H1 (cell line): Measurements from ENCODE around the gene SLC2A11. TPM values are rescaled to one million over a fixed set of nuclear protein-coding genes. Genes with fewer than 3 reads are reported as not detected.
A peak's percentile ranks its signal among the peaks of the same experiment; 100 is the strongest.

Experiments used
- CTCF ChIA-PET: fragments of 300-600 bp; sonication (Branson Sonifier 250); formaldehyde crosslinking; loops from one replicate; lab custom pipeline; 2021; ENCODE audit not compliant: partially characterized antibody; lab: Charles Lee
- POLR2A ChIA-PET: fragments of 300-600 bp; sonication (Branson Sonifier 250); formaldehyde crosslinking; loops from one replicate; lab custom pipeline; 2021; ENCODE audit warnings: inconsistent platforms; ENCODE audit not compliant: partially characterized antibody; lab: Charles Lee
- DNase-seq, 2 experiments: peaks; one replicate each; pipeline versions ENCODE4 v3.0.0 to v3.0.0-alpha.2; 2010 to 2022; ENCODE audit warnings: low spot score in 2 of 2, low read depth in 1 of 2, mixed read lengths in 1 of 2
- FAIRE-seq: peaks from 2 replicates; lab custom pipeline; 2011; peaks lifted over from hg19 to GRCh38; lab: Jason Lieb, UNC
- H2AFZ ChIP-seq: 2 replicates; pipeline ENCODE4 v1.8.1; 2012; ENCODE audit warnings: low read length, inconsistent platforms
- H2AK5ac ChIP-seq: 2 replicates; pipeline ENCODE4 v1.6.1; 2013; ENCODE audit warnings: low read depth, low read length
- H2BK120ac ChIP-seq: replicated peaks from 2 replicates; pipeline ENCODE3; 2013; ENCODE audit warnings: low read depth, low read length, inconsistent platforms
- H2BK12ac ChIP-seq: 2 replicates; pipeline ENCODE4 v1.6.1; 2013; ENCODE audit warnings: low read depth, low read length
- H2BK15ac ChIP-seq: 2 replicates; pipeline ENCODE4 v1.6.1; 2013; ENCODE audit warnings: low read length
- H2BK20ac ChIP-seq: 2 replicates; pipeline ENCODE4 v1.6.1; 2013; ENCODE audit warnings: low read length
- H2BK5ac ChIP-seq: 2 replicates; pipeline ENCODE4 v1.6.1; 2013; ENCODE audit warnings: low read depth, low read length
- H3K14ac ChIP-seq: 2 replicates; pipeline ENCODE4 v1.6.1; 2013; ENCODE audit warnings: inconsistent platforms; ENCODE audit not compliant: insufficient read length
- H3K18ac ChIP-seq: 2 replicates; pipeline ENCODE4 v1.6.1; 2013; ENCODE audit warnings: low read length; ENCODE audit errors: extremely low read depth
- H3K23ac ChIP-seq: 2 replicates; pipeline ENCODE4 v1.6.1; 2013; ENCODE audit warnings: inconsistent platforms; ENCODE audit not compliant: insufficient read length
- H3K23me2 ChIP-seq: 2 replicates; pipeline ENCODE4 v1.6.1; 2013; ENCODE audit warnings: low read depth, low read length
- H3K27ac ChIP-seq: 2 replicates; pipeline ENCODE4 v1.6.1; 2011; ENCODE audit warnings: low read depth, low read length, inconsistent platforms
- H3K27me3 ChIP-seq, 4 experiments: replicated peaks in 1 of 4; 1 replicate in 1 of 4; 2 replicates in 3 of 4; pipeline versions ENCODE4 v1.6.1 to v1.8.1; 2011 to 2013; ENCODE audit warnings: low read length in 3 of 4, mild to moderate bottlenecking in 3 of 4, inconsistent platforms in 2 of 4, mixed read lengths in 2 of 4, moderate library complexity in 1 of 4; ENCODE audit not compliant: control insufficient read depth in 3 of 4, insufficient read depth in 3 of 4; ENCODE audit errors: extremely low read depth in 1 of 4
- H3K36me3 ChIP-seq, 4 experiments: 2 replicates each; pipeline versions ENCODE4 v1.6.1 to v1.8.1; 2011 to 2013; ENCODE audit warnings: mild to moderate bottlenecking in 4 of 4, low read length in 3 of 4, moderate library complexity in 2 of 4, control low read depth in 1 of 4, inconsistent platforms in 1 of 4; ENCODE audit not compliant: insufficient read depth in 4 of 4, control insufficient read depth in 2 of 4
- H3K4ac ChIP-seq: replicated peaks from 2 replicates; pipeline ENCODE3; 2013; ENCODE audit warnings: low read length, low read depth, mixed read lengths, inconsistent platforms; ENCODE audit not compliant: insufficient read length
- H3K4me1 ChIP-seq, 4 experiments: replicated peaks in 1 of 4; 1 replicate in 1 of 4; 2 replicates in 3 of 4; pipeline versions ENCODE4 v1.6.1 to v1.8.1; 2011 to 2013; ENCODE audit warnings: low read length in 3 of 4, inconsistent platforms in 2 of 4, mixed read lengths in 1 of 4; ENCODE audit not compliant: insufficient read depth in 4 of 4, control insufficient read depth in 3 of 4
- H3K4me2 ChIP-seq, 2 experiments: 2 replicates each; pipeline versions ENCODE4 v1.6.1 to v1.8.1; 2011 to 2013; ENCODE audit warnings: low read depth in 2 of 2, low read length in 2 of 2, control low read depth in 1 of 2, inconsistent platforms in 1 of 2, mild to moderate bottlenecking in 1 of 2; ENCODE audit not compliant: insufficient read depth in 1 of 2
- H3K4me3 ChIP-seq, 4 experiments: fragments of 200-600, 300-600 bp in 1 of 4; sonication (generic), shearing (Covaris generic), sonication (Bioruptor Twin) in 1 of 4; 2 replicates each; pipeline versions ENCODE4 v1.5.1 to v1.8.1; 2011 to 2016; ENCODE audit warnings: low read length in 4 of 4, low read depth in 3 of 4, control low read depth in 2 of 4, inconsistent platforms in 2 of 4, mild to moderate bottlenecking in 2 of 4, mixed read lengths in 1 of 4, moderate library complexity in 1 of 4; ENCODE audit not compliant: insufficient read depth in 2 of 4; ENCODE audit errors: extremely low read depth in 1 of 4
- H3K56ac ChIP-seq: replicated peaks from 2 replicates; pipeline ENCODE3; 2013; ENCODE audit warnings: low read depth, mild to moderate bottlenecking, mixed read lengths, low read length, inconsistent platforms; ENCODE audit not compliant: insufficient read length
- H3K79me1 ChIP-seq: 2 replicates; pipeline ENCODE4 v1.6.1; 2013; ENCODE audit warnings: low read depth, low read length, control low read depth
- H3K79me2 ChIP-seq, 2 experiments: 2 replicates each; pipeline versions ENCODE4 v1.6.1 to v1.8.1; 2012 to 2013; ENCODE audit warnings: low read length in 2 of 2, mild to moderate bottlenecking in 2 of 2, inconsistent platforms in 1 of 2; ENCODE audit not compliant: insufficient read depth in 2 of 2, control insufficient read depth in 1 of 2
- H3K9ac ChIP-seq, 4 experiments: replicated peaks in 1 of 4; 1 replicate in 1 of 4; 2 replicates in 3 of 4; pipeline versions ENCODE4 v1.6.1 to v1.8.1; 2011 to 2013; ENCODE audit warnings: low read depth in 3 of 4, low read length in 3 of 4, control low read depth in 2 of 4, mild to moderate bottlenecking in 2 of 4, moderate library complexity in 2 of 4, inconsistent platforms in 1 of 4; ENCODE audit errors: extremely low read depth in 1 of 4
- H3K9me3 ChIP-seq, 2 experiments: 2 replicates each; pipeline versions ENCODE4 v1.6.1 to v1.8.1; 2012 to 2013; ENCODE audit warnings: mild to moderate bottlenecking in 2 of 2, moderate library complexity in 2 of 2, control low read depth in 1 of 2, inconsistent platforms in 1 of 2, low read depth in 1 of 2, low read length in 1 of 2, mixed read lengths in 1 of 2; ENCODE audit not compliant: insufficient read depth in 2 of 2
- H4K20me1 ChIP-seq, 2 experiments: replicated peaks in 1 of 2; 2 replicates each; pipeline versions ENCODE3 to v1.8.1; 2011 to 2013; ENCODE audit warnings: inconsistent platforms in 2 of 2, low read length in 2 of 2, mild to moderate bottlenecking in 1 of 2; ENCODE audit not compliant: insufficient read depth in 2 of 2, control insufficient read depth in 1 of 2
- H4K5ac ChIP-seq: 2 replicates; pipeline ENCODE4 v1.6.1; 2013; ENCODE audit warnings: low read length, low read depth, mixed read lengths, inconsistent platforms; ENCODE audit not compliant: insufficient read length
- H4K8ac ChIP-seq: 2 replicates; pipeline ENCODE4 v1.8.0; 2013; ENCODE audit warnings: mild to moderate bottlenecking, moderate library complexity, low read length, inconsistent platforms; ENCODE audit not compliant: insufficient read depth; ENCODE audit errors: extremely low read depth
- H4K91ac ChIP-seq: replicated peaks from 2 replicates; pipeline ENCODE3; 2013; ENCODE audit warnings: low read length, mixed read lengths, inconsistent platforms; ENCODE audit not compliant: insufficient read length
- BRCA1 ChIP-seq: IDR thresholded peaks from 2 replicates; pipeline ENCODE4 v1.6.1; 2012; ENCODE audit warnings: low read depth, low read length, improper control_type of control experiment
- GABPA ChIP-seq: IDR thresholded peaks from 2 replicates; pipeline ENCODE4 v1.6.1; 2011; ENCODE audit warnings: mild to moderate bottlenecking, low read length, moderate library complexity, borderline replicate concordance; ENCODE audit not compliant: insufficient read depth
- JUN ChIP-seq: IDR thresholded peaks from 2 replicates; pipeline ENCODE4 v1.6.1; 2011; ENCODE audit warnings: low read depth, mild to moderate bottlenecking, improper control_type of control experiment, low read length
- KDM1A ChIP-seq: fragments of 200-600, 300-600 bp; sonication (generic); IDR thresholded peaks from 2 replicates; pipeline ENCODE4 v1.7.1; 2016; ENCODE audit warnings: mild to moderate bottlenecking, low read length, borderline replicate concordance
- RXRA ChIP-seq: IDR thresholded peaks from 2 replicates; pipeline ENCODE4 v1.6.1; 2011; ENCODE audit warnings: low read depth, mild to moderate bottlenecking, low read length, moderate library complexity; ENCODE audit not compliant: insufficient read depth
- TCF12 ChIP-seq: IDR thresholded peaks from 2 replicates; pipeline ENCODE4 v1.6.1; 2011; ENCODE audit warnings: low read depth, mild to moderate bottlenecking, low read length
- WGBS, 2 experiments: shearing (Covaris generic) in 1 of 2; methylation state at CpG; one replicate each; pipeline versions ENCODE4 v1.1.6 to v1.1.7; 2013 to 2015; ENCODE audit warnings: low lambda C conversion rate in 2 of 2, mixed read lengths in 2 of 2, inconsistent platforms in 1 of 2, low coverage in 1 of 2, missing lambda C conversion rate in 1 of 2; ENCODE audit not compliant: insufficient replicate concordance in 2 of 2, insufficient coverage in 1 of 2, insufficient read length in 1 of 2; ENCODE audit errors: extremely low coverage in 1 of 2, missing lambda C conversion rate in 1 of 2; 5-methylcytosine and 5-hydroxymethylcytosine counted together
- long read RNA-seq, 2 experiments: library from RNA in 1 of 2; library from capped mRNA in 1 of 2; stranded (forward); transcript quantifications; one replicate each; pipeline ENCODE4 v2.0.0, GENCODE V29; 2021; ENCODE audit warnings: inconsistent platforms in 1 of 2
- polyA minus RNA-seq, 3 experiments: library from RNA; depleted of rRNA, polyadenylated mRNA; stranded (reverse); fragments of >200 nt; gene quantifications; 1 replicate in 2 of 3; 2 replicates in 1 of 3; pipeline ENCODE4 v1.2.3, GENCODE V29; 2011
- polyA plus RNA-seq, 7 experiments: library from polyadenylated mRNA; depleted of rRNA in 3 of 7; stranded (reverse) in 5 of 7; unstranded in 2 of 7; fragments of >200 nt in 5 of 7; fragments of 200-250 nt in 2 of 7; gene quantifications; 1 replicate in 5 of 7; 2 replicates in 1 of 7; 4 replicates in 1 of 7; pipeline versions ENCODE4 v1.2.1 to v1.2.3, GENCODE V29; 2011 to 2013; ENCODE audit warnings: missing spikeins in 2 of 7, mixed read lengths in 2 of 7
- total RNA-seq: library from RNA; stranded (reverse); fragmentation: NEBNext Ultra II Directional; extraction: Animal tissue kit (Norgen Biotek cat#: 25700); gene quantifications from 2 replicates; pipeline ENCODE4 v1.2.1, GENCODE V29; 2021

Gene SLC2A11, protein sequence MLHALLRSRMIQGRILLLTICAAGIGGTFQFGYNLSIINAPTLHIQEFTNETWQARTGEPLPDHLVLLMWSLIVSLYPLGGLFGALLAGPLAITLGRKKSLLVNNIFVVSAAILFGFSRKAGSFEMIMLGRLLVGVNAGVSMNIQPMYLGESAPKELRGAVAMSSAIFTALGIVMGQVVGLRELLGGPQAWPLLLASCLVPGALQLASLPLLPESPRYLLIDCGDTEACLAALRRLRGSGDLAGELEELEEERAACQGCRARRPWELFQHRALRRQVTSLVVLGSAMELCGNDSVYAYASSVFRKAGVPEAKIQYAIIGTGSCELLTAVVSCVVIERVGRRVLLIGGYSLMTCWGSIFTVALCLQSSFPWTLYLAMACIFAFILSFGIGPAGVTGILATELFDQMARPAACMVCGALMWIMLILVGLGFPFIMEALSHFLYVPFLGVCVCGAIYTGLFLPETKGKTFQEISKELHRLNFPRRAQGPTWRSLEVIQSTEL
- 12.5 and 13.2 TPM in 2 replicates for total RNA-seq
- 9.1 and 10.7 TPM in 2 replicates for polyA plus RNA-seq (2011; rRNA removed)
- 16.2 TPM for polyA plus RNA-seq (2011; cell fraction: cytosol; rRNA removed)
- 32.5 TPM for polyA plus RNA-seq (2011; cell fraction: nucleus; rRNA removed)
- polyA plus RNA-seq (2012, experiment 1 of 2), result 12.7 to 19.4 TPM (median 16.1 TPM) in 4 replicates
- polyA plus RNA-seq (2012, experiment 2 of 2), result 9.7 TPM
- polyA plus RNA-seq (2013, experiment 1 of 2), result 14.1 TPM
- polyA plus RNA-seq (2013, experiment 2 of 2), result 12.3 TPM
- polyA minus RNA-seq (2011; rRNA and poly(A)+ RNA removed), result 16.2 and 25.1 TPM in 2 replicates
- 5.9 TPM for polyA minus RNA-seq (2011; cell fraction: cytosol; rRNA and poly(A)+ RNA removed)
- 20.7 TPM for polyA minus RNA-seq (2011; cell fraction: nucleus; rRNA and poly(A)+ RNA removed)
- long read RNA-seq, experiment 1, partial matches to known transcripts, result 1 of 3 reads
- long read RNA-seq, experiment 1, other reads (novel, unspliced or antisense), result 0 of 3 reads
- long read RNA-seq, experiment 2, partial matches to known transcripts, result 2 of 3 reads
- long read RNA-seq, experiment 2, other reads (novel, unspliced or antisense), result 1 of 3 reads

DNA sequence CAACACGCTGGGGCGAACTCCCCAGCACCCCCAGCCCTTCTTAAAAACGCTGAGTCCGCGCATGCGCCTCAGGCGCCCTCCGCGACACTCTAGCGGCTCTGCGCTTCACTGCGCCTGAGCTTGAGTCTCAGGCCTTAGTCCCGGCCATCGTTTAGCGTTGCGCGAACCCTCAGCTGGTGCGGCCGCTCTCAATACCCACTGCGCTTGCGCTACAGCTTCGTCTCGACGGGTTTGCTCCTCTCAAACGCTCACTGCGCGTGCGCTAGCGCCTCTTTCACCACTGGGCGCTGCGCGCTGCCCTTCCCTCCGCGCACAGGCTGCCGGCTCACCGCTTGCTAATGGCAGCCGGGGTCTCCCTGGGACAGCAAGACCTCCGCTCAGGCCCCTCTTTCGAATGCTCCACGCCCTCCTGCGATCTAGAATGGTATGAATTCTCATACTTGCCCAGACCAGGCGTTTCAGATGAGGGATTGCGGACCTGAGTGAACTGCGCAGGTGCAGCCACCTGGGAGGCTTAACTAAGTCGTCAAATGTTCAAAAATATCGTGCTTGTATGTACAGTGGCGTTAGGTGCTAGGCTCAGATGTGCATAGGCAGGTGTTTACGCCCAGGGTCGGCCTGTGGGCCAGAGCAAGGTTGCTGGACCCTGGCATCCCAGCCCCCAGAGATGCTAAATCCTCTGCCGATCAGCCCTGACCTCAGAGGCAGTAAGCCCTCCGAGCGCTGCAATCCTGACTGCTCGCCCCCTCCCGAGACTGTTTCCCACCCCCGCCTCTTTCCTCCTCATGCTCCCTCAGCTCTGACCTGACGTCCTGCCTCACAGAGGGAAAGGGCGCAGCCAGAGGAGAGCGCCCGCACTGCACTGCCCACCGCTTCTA is at the start of gene SLC2A11:
SLC2A11 (plus strand) TSS at position 270 of the 878 bp plus-strand sequence; CDS start at position 395, 125 bp downstream.
- Histone ChIP-seq H3K9ac (peak within 1 kb of the TSS in 3 of 4 experiments; percentile 54 to 66 (median 60); a peak in 6 of 7 replicates), H2BK120ac (peak within 1 kb of the TSS; percentile 66), H4K91ac (peak within 1 kb of the TSS; percentile 96), H3K4me2 (peak within 1 kb of the TSS; percentile 76 to 97), H3K23ac (no peak within 1 kb of the TSS), H3K4me3 (peak within 1 kb of the TSS; percentile 48 to 84 (median 68)), H2AFZ (peak within 1 kb of the TSS; percentile 97), H4K5ac (peak within 1 kb of the TSS; percentile 98), H2BK12ac (peak within 1 kb of the TSS; percentile 85; the same call in 1 of the 2 replicates), H2BK20ac (no peak within 1 kb of the TSS), H3K27me3 (no peaks in the 10 kb centered on the region), H3K79me1 (no peaks in the 10 kb centered on the region), H2AK5ac (no peak within 1 kb of the TSS), H3K4ac (peak within 1 kb of the TSS; percentile 95), H3K18ac (peak within 1 kb of the TSS; percentile 93), H3K36me3 (no peaks in the 10 kb centered on the region), H3K4me1 (peaks cover 3 to 15% (median 5%) of the 10 kb centered on the region in 4 experiments; a peak in 6 of 7 replicates), H4K20me1 (peaks cover 0 to 6% of the 10 kb centered on the region in 2 experiments), H3K9me3 (no peaks in the 10 kb centered on the region), H3K23me2 (peaks cover 11% of the 10 kb centered on the region), H3K27ac (peak within 1 kb of the TSS; percentile 68), H2BK5ac (peak within 1 kb of the TSS; percentile 85), H3K79me2 (no peaks in the 10 kb centered on the region), H3K14ac (peak within 1 kb of the TSS; percentile 82), H2BK15ac (peak within 1 kb of the TSS; percentile 72; the same call in 1 of the 2 replicates), H4K8ac (peak within 1 kb of the TSS; percentile 90), H3K56ac (peak within 1 kb of the TSS; percentile 83)
- ChIA-PET CTCF (interaction anchor here (0.7 to 2.5 kb wide), 15 partner anchors 8 to 296 kb away, joined by 3 to 13 read pairs (median 5); partner anchors contain the start of genes CHCHD10 and MIF), POLR2A (interaction anchor here (0.5 to 3.3 kb wide), 24 partner anchors 10 to 343 kb away, joined by 3 to 37 read pairs (median 4); partner anchors contain the start of genes DERL3, MIF and MMP11)
- WGBS, 2 experiments, result 2% methylated on average over 60 of the region's 60 CpGs; no CpG with 5 or more reads in 1 of the 2 experiments
- FAIRE-seq, result peak; percentile 58
- peak; percentile 95 to 96 for DNase-seq
- TF ChIP-seq TCF12, result no peak
- no peak for TF ChIP-seq GABPA
- no peak for TF ChIP-seq JUN
- TF ChIP-seq RXRA, result no peak
- no peak for TF ChIP-seq KDM1A
- TF ChIP-seq BRCA1, result no peak
